GM12801 (cell line): Measurements from ENCODE around the gene ARHGEF10L.

Experiments
- CTCF ChIP-seq: IDR thresholded peaks from one replicate; pipeline ENCODE4 v1.5.1; 2011; ENCODE audit warnings: control low read depth; ENCODE audit not compliant: insufficient read length; ENCODE audit errors: extremely low read depth

ARHGEF10L gene

GRCh38 chr1:17734609-17735008 lies 195.1 kb downstream of the ARHGEF10L start:
- TF ChIP-seq CTCF: no peak

- no peak for TF ChIP-seq CTCF
These were observed 195.8 kb downstream of the ARHGEF10L start for GRCh38 chr1:17735348-17735747.

- TF ChIP-seq CTCF: no peak
These were observed 196.3 kb downstream of the ARHGEF10L start for GRCh38 chr1:17735793-17736192.

- no peak for TF ChIP-seq CTCF
These were observed 197.1 kb downstream of the ARHGEF10L start for GRCh38 chr1:17736625-17737024.

- TF ChIP-seq CTCF: no peak
These were observed 199.6 kb downstream of the ARHGEF10L start for GRCh38 chr1:17739050-17739449.

- no peak for TF ChIP-seq CTCF
These were observed 201.6 kb downstream of the ARHGEF10L start for GRCh38 chr1:17741052-17741451.

- no peak for TF ChIP-seq CTCF
These were observed 203.1 kb downstream of the ARHGEF10L start for GRCh38 chr1:17742583-17742982.
